LNCAP (cell line): ENCODE data around the gene HNRNPAB.

Experiments
- TF ChIP-seq, protein P1 (sequence below): fragments of 450-650 bp; IDR thresholded peaks from 2 replicates; pipeline ENCODE4 v1.5.1; 2017; ENCODE audit warnings: mild to moderate bottlenecking

The HNRNPAB gene

DNA sequence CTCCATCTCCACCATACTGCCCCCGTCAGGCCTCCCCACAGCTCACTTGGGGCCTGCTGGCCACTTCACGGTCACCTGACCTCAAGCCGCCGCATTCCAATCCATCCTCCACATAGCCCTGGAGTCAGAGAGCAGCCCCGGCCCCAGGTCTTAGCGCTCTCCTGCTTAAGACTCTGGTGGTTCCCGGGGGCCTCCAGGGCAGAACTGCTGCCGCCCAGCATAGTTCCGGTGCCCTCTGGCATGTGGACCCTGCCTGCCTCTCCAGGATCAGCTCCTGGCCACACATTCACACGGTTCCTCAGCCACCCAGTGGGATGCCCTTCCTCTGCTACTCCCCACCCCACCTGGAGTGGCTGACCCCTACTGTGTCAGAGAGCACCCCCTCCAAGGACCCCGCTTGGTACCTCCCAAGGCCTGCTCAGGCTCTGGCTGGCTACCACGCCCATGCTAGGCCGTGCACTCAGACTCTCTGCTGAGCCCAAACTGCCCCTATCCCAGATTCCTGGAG is 19.5 kb downstream of the HNRNPAB start:
- TF ChIP-seq, protein P1, sequence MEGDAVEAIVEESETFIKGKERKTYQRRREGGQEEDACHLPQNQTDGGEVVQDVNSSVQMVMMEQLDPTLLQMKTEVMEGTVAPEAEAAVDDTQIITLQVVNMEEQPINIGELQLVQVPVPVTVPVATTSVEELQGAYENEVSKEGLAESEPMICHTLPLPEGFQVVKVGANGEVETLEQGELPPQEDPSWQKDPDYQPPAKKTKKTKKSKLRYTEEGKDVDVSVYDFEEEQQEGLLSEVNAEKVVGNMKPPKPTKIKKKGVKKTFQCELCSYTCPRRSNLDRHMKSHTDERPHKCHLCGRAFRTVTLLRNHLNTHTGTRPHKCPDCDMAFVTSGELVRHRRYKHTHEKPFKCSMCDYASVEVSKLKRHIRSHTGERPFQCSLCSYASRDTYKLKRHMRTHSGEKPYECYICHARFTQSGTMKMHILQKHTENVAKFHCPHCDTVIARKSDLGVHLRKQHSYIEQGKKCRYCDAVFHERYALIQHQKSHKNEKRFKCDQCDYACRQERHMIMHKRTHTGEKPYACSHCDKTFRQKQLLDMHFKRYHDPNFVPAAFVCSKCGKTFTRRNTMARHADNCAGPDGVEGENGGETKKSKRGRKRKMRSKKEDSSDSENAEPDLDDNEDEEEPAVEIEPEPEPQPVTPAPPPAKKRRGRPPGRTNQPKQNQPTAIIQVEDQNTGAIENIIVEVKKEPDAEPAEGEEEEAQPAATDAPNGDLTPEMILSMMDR: no peak

DNA sequence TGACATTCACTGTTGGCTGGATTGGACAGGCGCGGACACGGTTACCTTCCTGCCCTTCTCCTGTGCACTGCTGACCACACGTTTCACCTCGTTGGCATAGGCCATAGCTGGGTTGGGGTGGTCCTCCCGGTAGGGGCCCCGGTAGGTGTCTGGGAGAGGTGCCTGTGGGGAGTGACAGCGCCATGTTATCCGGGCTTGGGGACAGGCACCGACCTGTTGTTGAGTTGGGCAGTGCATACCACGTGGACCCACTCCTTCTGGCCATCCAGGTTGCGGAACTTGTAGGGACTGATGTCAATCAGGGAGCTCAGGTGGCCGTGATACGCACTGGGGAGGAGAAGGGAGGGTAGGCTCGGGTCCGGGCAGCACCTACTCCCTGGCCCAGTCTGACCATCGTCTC is 20.1 kb downstream of the HNRNPAB start:
- TF ChIP-seq, protein P1: no peak

DNA sequence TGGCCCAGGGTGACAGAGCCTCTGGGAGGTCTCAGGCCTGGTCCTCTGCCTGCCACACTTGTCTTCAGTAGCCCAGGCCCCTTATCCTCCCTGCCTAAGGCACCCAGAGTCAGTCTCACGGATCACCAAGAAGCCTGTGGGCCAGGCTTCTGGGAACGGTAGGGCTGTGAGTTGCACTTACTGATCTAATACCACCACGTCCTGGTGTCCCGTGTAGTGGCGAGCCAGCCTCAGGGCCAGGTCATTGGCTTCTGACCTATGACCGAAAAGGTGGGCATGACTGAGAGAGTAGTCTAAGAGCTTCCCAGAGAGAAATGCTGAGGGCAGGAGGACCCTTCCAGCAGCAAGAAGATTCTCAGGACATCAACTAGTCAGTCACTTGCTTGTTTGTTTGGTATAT is 20.8 kb downstream of the HNRNPAB start:
- TF ChIP-seq, protein P1: no peak

DNA sequence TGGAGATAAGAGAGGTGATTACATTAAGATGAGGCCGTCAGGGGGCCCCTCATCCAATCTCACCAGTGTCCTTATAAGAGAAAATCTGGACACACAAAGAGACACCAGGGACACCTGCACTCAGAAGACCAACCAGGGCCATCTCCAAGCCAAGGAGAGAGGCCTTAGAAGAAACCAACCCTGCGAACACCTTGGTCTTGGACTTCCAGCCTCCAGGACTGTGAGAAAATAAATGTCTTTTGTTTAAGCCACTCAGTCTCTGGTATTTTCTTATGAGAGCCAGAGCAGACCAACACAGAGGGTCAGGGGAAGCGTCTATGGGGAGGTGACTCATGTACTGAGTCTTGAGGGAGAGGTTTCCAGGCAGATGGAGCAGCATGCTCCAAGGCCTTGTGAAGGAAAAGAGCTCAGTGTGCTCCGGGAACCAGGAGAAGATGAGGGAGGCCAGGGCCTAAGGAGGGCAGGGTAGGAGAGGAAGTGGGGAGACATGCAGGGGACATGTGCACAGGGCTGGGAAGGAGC is 22.9 kb downstream of the HNRNPAB start:
- TF ChIP-seq, protein P1: no peak

DNA sequence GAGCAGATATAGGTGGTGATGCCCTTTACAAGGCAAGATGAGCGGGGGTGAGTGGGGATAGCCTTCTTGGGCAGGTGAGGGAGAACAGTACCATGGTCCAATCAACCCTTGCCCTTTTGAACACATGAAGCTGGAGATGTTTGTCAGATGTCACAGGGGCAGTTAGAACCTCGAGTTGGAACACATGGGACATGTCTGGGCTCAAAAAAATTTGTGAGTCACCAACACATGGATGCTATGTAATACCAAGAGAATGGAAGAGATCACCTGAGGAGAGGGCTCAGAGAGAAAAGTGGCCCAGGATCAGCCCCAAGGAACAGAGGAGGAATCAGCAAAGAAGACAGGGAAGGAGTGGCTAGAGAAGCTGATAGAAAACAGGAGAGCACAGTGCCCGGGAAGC is 23.6 kb downstream of the HNRNPAB start:
- TF ChIP-seq, protein P1: no peak

DNA sequence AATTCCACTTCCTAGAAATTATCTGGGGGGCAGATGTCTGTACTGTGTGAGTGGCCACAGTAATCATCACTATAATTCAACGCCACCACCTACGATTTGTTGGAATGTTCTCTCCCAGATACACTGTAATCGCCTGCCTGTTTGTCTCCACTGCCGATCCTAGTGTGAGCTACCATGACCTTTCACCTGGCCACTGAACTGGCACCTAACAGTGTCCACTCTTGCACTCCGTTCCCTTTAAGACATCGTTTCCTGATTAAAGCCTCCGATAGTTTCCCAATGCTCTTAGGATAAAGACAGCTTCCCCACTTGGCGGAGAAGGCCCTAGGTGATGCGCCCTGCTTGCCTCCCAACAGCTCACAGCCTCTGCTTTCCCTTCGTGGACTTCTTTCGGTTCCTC is 24.3 kb downstream of the HNRNPAB start:
- TF ChIP-seq, protein P1: no peak

DNA sequence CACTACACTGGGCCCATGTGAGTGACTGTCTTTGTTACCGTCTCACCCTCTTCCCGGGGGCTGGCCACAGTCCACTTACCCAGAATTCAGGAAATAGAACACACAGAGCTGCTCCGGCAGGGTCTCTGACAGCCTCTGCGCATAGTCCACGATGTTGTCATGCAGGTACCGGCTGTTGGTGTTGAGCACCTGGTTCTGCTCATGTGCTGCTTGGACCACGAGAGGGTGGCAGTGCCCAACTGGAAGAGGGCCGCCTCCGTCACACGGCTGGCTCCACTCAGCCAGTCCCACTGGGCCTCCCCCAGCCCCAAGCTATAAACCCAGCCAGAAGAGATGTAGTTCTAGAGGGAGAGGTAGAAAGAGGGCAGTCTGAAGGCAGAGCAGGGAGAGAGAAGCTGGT is 25.5 kb downstream of the HNRNPAB start:
- TF ChIP-seq, protein P1: no peak

DNA sequence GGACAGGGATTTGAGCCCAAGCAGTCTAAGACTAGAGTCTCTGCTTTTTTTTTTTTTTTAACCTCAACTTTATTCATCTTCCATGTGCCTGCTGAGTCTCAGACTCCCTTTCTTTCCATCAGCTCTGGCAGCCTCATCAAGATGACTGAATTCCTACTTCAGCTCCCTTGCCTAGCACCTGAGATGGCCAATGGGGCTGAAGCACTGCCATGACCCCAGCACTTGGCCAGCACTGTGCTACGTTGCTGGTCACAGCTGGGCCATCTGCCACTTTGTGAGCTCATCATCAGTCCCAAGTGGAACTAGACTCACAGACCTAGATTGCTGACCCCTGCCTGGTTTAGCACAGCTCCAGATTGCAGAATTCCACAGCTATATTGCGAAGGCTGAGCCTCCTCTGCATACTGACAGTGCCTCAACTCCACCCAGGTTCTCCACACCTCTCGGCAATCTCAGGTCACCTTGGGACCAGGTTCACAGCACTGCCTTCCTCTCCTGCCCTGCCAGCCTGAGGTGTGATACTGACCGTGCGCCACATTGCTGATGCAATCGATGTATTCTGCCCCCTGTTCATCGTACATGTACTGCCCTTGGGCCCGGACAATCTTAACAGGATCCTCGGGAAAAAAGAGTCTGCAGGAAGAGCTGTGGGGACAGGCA is 26.7 kb downstream of the HNRNPAB start:
- TF ChIP-seq, protein P1: no peak
